ENCODE results near the gene GNG10.
A peak's percentile ranks its signal among the peaks of the same experiment; 100 is the strongest.

Gene GNG10

DNA sequence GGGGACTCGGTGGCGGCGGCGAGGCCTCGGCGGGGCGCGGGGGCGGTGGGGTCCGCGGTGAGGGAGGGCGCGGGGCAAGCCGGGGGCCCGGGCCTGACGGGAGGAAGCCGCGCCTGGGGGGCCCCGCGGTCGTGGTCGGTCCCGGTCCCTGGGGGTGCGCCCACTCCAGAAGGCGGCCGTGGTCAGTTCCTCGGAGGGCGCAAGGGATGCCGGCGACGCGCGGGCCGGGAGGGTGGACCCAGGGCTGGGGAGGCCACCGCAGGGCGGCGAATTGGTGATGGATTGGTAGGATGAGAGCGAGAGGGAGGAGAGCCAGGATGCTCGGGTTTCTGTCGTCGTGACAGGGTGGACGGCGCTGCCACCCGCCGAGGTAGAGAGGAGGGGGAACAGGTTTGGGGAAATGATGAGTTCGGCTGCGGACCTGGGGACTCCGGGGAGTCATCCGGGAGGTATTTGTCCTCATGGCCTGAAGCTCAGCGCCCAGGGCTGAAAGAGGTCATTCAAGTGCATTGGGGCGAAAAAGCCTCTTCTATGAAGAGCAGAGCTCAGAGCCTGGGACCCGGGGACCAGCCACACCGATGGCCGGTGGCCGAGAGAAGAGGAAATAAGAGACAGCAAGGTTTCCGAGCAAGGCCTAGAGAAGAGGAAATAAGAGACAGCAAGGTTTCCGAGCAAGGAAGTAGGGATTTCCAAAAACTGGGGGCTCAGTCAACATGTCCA lies 557 bp downstream of the GNG10 start:
- Histone ChIP-seq H3K9me3 (ENCODE audit: control insufficient read depth, insufficient read depth, low read depth, low read length) (no peaks in the 10 kb centered on the region), H3K4me1 (ENCODE audit: control insufficient read depth, insufficient read depth, low read length) (no peaks in the 10 kb centered on the region; the same call in 1 of the 2 replicates), H3K36me3 (ENCODE audit: control insufficient read depth in 2 of 2, insufficient read depth in 1 of 2, low read length in 2 of 2) (peaks cover 0 to 18% of the 10 kb centered on the region in 2 experiments; a peak in 1 of 3 replicates), H3K4me3 (ENCODE audit: low read depth, low read length) (peak overlapping the region; percentile 78), H3K27ac (ENCODE audit: extremely low read depth, low read depth, low read length) (no peak overlapping the region; the same call in 1 of the 2 replicates)
- ChIA-PET CTCF (interaction anchor here (0.8 kb wide), 1 partner anchor 64 kb away, joined by 3 read pairs; no protein-coding TSS in a partner anchor), POLR2A (interaction anchor here (0.7 to 2.5 kb wide), 8 partner anchors 10 to 63 kb away, joined by 3 to 17 read pairs (median 6); partner anchors contain the start of gene DNAJC25)
- no peak for TF ChIP-seq ZNF140 (tag by site-specific recombination; IDR thresholded peaks at IDR 0.05)
- no peak for TF ChIP-seq ZBTB48 (tag by site-specific recombination; IDR thresholded peaks at IDR 0.05)
- no peak for TF ChIP-seq ZSCAN30 (tag by site-specific recombination; IDR thresholded peaks at IDR 0.05)
- no peak; the same call in 1 of the 2 replicates for TF ChIP-seq ZFHX2 (tag by site-specific recombination; conservative IDR thresholded peaks at IDR 0.05)
- TF ChIP-seq WT1 (tag by site-specific recombination; IDR thresholded peaks at IDR 0.05) = no peak
- no peak for TF ChIP-seq ZNF24 (tag by site-specific recombination; IDR thresholded peaks at IDR 0.05)
- no peak for TF ChIP-seq ZFP69B (tag by site-specific recombination; IDR thresholded peaks at IDR 0.05)
- no peak for TF ChIP-seq SP3 (tag by site-specific recombination; IDR thresholded peaks at IDR 0.05)
- TF ChIP-seq ZNF777 (tag by site-specific recombination; IDR thresholded peaks at IDR 0.05; ENCODE audit: borderline replicate concordance) = peak; percentile 53; the same call in 1 of the 2 replicates
- TF ChIP-seq GLIS1 (tag by site-specific recombination; IDR thresholded peaks at IDR 0.05) = peak; percentile 75
- TF ChIP-seq ZNF223 (tag by site-specific recombination; IDR thresholded peaks at IDR 0.05) = no peak
- no peak for TF ChIP-seq SCRT2 (tag by site-specific recombination; IDR thresholded peaks at IDR 0.05)
- TF ChIP-seq, protein P1, sequence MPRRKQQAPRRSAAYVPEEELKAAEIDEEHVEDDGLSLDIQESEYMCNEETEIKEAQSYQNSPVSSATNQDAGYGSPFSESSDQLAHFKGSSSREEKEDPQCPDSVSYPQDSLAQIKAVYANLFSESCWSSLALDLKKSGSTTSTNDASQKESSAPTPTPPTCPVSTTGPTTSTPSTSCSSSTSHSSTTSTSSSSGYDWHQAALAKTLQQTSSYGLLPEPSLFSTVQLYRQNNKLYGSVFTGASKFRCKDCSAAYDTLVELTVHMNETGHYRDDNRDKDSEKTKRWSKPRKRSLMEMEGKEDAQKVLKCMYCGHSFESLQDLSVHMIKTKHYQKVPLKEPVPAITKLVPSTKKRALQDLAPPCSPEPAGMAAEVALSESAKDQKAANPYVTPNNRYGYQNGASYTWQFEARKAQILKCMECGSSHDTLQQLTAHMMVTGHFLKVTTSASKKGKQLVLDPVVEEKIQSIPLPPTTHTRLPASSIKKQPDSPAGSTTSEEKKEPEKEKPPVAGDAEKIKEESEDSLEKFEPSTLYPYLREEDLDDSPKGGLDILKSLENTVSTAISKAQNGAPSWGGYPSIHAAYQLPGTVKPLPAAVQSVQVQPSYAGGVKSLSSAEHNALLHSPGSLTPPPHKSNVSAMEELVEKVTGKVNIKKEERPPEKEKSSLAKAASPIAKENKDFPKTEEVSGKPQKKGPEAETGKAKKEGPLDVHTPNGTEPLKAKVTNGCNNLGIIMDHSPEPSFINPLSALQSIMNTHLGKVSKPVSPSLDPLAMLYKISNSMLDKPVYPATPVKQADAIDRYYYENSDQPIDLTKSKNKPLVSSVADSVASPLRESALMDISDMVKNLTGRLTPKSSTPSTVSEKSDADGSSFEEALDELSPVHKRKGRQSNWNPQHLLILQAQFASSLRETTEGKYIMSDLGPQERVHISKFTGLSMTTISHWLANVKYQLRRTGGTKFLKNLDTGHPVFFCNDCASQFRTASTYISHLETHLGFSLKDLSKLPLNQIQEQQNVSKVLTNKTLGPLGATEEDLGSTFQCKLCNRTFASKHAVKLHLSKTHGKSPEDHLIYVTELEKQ (tag by site-specific recombination; IDR thresholded peaks at IDR 0.05; ENCODE audit: borderline replicate concordance) = no peak
- peak; percentile 44; the same call in 1 of the 2 replicates for TF ChIP-seq ZNF341 (tag by site-specific recombination; IDR thresholded peaks at IDR 0.05; ENCODE audit: low read depth)
- peak; percentile 85 for TF ChIP-seq GLIS2 (tag by site-specific recombination; IDR thresholded peaks at IDR 0.05)
- TF ChIP-seq ZNF747 (tag by site-specific recombination; IDR thresholded peaks at IDR 0.05) = no peak
- no peak for TF ChIP-seq ZNF202 (tag by site-specific recombination; IDR thresholded peaks at IDR 0.05; ENCODE audit: borderline replicate concordance)
- TF ChIP-seq, protein P2, sequence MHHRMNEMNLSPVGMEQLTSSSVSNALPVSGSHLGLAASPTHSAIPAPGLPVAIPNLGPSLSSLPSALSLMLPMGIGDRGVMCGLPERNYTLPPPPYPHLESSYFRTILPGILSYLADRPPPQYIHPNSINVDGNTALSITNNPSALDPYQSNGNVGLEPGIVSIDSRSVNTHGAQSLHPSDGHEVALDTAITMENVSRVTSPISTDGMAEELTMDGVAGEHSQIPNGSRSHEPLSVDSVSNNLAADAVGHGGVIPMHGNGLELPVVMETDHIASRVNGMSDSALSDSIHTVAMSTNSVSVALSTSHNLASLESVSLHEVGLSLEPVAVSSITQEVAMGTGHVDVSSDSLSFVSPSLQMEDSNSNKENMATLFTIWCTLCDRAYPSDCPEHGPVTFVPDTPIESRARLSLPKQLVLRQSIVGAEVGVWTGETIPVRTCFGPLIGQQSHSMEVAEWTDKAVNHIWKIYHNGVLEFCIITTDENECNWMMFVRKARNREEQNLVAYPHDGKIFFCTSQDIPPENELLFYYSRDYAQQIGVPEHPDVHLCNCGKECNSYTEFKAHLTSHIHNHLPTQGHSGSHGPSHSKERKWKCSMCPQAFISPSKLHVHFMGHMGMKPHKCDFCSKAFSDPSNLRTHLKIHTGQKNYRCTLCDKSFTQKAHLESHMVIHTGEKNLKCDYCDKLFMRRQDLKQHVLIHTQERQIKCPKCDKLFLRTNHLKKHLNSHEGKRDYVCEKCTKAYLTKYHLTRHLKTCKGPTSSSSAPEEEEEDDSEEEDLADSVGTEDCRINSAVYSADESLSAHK (tag by site-specific recombination; IDR thresholded peaks at IDR 0.05) = no peak
- TF ChIP-seq ZNF76 (tag by site-specific recombination; IDR thresholded peaks at IDR 0.05; ENCODE audit: borderline replicate concordance, low read depth) = peak; percentile 37; the same call in 1 of the 2 replicates
- no peak for TF ChIP-seq ZNF837 (tag by site-specific recombination; IDR thresholded peaks at IDR 0.05)
- no peak for TF ChIP-seq ZNF157 (tag by site-specific recombination; IDR thresholded peaks at IDR 0.05)
- no peak for TF ChIP-seq SETDB1 (IDR thresholded peaks at IDR 0.05; ENCODE audit: insufficient read length, low read length)
- no peak for TF ChIP-seq ZNF239 (tag by site-specific recombination; IDR thresholded peaks at IDR 0.05)
- no peak for TF ChIP-seq ZNF529 (tag by site-specific recombination; IDR thresholded peaks at IDR 0.05; ENCODE audit: insufficient replicate concordance)
- TF ChIP-seq, protein P3, sequence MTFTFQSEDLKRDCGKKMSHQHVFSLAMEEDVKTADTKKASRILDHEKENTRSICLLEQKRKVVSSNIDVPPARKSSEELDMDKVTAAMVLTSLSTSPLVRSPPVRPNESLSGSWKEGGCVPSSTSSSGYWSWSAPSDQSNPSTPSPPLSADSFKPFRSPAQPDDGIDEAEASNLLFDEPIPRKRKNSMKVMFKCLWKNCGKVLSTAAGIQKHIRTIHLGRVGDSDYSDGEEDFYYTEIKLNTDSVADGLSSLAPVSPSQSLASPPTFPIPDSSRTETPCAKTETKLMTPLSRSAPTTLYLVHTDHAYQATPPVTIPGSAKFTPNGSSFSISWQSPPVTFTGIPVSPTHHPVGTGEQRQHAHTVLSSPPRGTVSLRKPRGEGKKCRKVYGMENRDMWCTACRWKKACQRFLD (tag by site-specific recombination; IDR thresholded peaks at IDR 0.05) = no peak
- TF ChIP-seq ZNF624 (tag by site-specific recombination; IDR thresholded peaks at IDR 0.05) = no peak
- TF ChIP-seq YY1 (tag by site-specific recombination; IDR thresholded peaks at IDR 0.05) = no peak
- TF ChIP-seq, protein P4, sequence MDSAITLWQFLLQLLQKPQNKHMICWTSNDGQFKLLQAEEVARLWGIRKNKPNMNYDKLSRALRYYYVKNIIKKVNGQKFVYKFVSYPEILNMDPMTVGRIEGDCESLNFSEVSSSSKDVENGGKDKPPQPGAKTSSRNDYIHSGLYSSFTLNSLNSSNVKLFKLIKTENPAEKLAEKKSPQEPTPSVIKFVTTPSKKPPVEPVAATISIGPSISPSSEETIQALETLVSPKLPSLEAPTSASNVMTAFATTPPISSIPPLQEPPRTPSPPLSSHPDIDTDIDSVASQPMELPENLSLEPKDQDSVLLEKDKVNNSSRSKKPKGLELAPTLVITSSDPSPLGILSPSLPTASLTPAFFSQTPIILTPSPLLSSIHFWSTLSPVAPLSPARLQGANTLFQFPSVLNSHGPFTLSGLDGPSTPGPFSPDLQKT (IDR thresholded peaks at IDR 0.05; ENCODE audit: borderline replicate concordance, low read depth, low read length) = no peak
- no peak for TF ChIP-seq ZNF660 (tag by site-specific recombination; IDR thresholded peaks at IDR 0.05)
- TF ChIP-seq ZNF174 (tag by site-specific recombination; IDR thresholded peaks at IDR 0.05) = no peak
- no peak for TF ChIP-seq ZNF830 (tag by site-specific recombination; IDR thresholded peaks at IDR 0.05; ENCODE audit: low read depth)
